ENCODE results near the gene HIVEP3.

GRCh38 chr1:41598325-41598724 lies 320.4 kb downstream of the HIVEP3 start:
- no peak for TF ChIP-seq CTCF (conservative IDR thresholded peaks at IDR 0.05; ENCODE audit: low read depth, low read length)
- no peak for TF ChIP-seq EZH2 (IDR thresholded peaks at IDR 0.05; ENCODE audit: borderline replicate concordance, low read depth, low read length, poor library complexity, severe bottlenecking)
